Stimulated activated effector memory CD8-positive, alpha-beta T cell treated with anti-CD3 and anti-CD28 coated beads, Interleukin-12 subunit alpha, Interleukin-12 subunit beta, amount 100 ng/mL, for 72 hours (primary cell): Measurements from ENCODE around the gene DPH6.
"Not testable (repeated sequence)": the region's sequence is repeated elsewhere in the genome, so short reads cannot be mapped to it uniquely, and the experiment has no call there.

ENCODE experiments used
- ATAC-seq: fragments of 150-1000 bp; cut with Tn5 transposase; 2 replicates; pipeline ENCODE4 v1.10.0; 2021
- DNase-seq, 2 donors: peaks; one replicate each; pipeline ENCODE4 v3.0.0; 2021 to 2022; ENCODE audit warnings: low spot score in 2 of 2
- H3K27ac Mint-ChIP-seq: one replicate; pipeline ENCODE4 v1.8.0; 2022; ENCODE audit warnings: mild to moderate bottlenecking, mixed read lengths
- H3K36me3 Mint-ChIP-seq: one replicate; pipeline ENCODE4 v1.8.0; 2022; ENCODE audit warnings: mild to moderate bottlenecking, mixed read lengths
- H3K4me1 Mint-ChIP-seq: one replicate; pipeline ENCODE4 v1.8.0; 2022; ENCODE audit warnings: mixed read lengths
- H3K4me3 Mint-ChIP-seq: one replicate; pipeline ENCODE4 v1.8.0; 2022; ENCODE audit warnings: mild to moderate bottlenecking, mixed read lengths
- H3K9me3 Mint-ChIP-seq: one replicate; pipeline ENCODE4 v1.8.0; 2022; ENCODE audit warnings: mixed read lengths

DPH6 gene, protein sequence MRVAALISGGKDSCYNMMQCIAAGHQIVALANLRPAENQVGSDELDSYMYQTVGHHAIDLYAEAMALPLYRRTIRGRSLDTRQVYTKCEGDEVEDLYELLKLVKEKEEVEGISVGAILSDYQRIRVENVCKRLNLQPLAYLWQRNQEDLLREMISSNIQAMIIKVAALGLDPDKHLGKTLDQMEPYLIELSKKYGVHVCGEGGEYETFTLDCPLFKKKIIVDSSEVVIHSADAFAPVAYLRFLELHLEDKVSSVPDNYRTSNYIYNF

DNA sequence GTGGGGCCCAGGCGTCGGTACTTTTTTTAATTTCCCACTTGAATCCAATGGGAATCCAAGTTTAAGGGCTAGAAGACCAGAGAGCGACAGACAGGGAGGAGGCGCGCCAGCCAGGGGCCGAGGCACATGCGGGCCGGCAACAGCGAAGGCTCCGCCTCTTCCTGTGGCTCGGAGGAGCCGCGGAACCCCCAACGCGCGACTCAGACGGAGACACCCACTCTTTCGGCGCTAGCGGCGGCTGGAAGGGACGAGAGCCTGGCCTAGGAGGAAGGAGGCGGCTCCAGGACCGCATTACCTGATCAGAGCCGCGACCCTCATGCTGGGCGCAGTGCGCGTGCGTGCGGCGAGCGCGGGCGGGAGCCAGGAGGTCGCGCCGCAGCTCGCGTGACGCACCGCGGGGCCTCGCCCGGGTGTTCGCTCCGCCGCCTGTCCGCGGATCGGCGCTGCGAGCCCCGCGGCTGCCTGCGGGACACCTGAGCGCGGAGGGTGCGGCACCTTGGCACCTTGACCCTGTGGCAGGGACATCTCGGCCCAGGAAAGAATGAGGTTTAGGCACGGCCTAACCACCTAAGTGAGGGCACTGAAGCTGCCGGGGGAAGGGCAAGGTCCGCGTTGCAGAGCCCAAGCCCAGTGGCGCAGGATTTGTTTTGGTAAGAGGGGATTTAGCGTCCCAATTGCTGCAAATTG is at the start of gene DPH6:
Gene DPH6 (minus strand): TSS at position 342 of the 687 bp plus-strand sequence. CDS start 24 bp downstream, at position 318.
- ATAC-seq: peak; percentile 95
- Mint-ChIP-seq H3K27ac (peak within 1 kb of the TSS; percentile 99), H3K9me3 (no peaks in the 10 kb centered on the region), H3K4me3 (peak within 1 kb of the TSS; percentile 97), H3K4me1 (peaks cover 15% of the 10 kb centered on the region), H3K36me3 (peaks cover 10% of the 10 kb centered on the region)
- DNase-seq: peak; percentile 76 to 92

GRCh38 chr15:35595656-35596055 is 49.7 kb upstream of the DPH6 start:
- Mint-ChIP-seq H3K9me3 (peaks cover 7% of the 10 kb centered on the region), H3K27ac (no peak overlapping the region), H3K4me3 (no peak overlapping the region), H3K4me1 (no peaks in the 10 kb centered on the region), H3K36me3 (no peaks in the 10 kb centered on the region)
- DNase-seq (no peak), ATAC-seq (no peak)

- not testable (repeated sequence) for DNase-seq, H3K4me3 Mint-ChIP-seq, ATAC-seq, H3K9me3 Mint-ChIP-seq, H3K27ac Mint-ChIP-seq, H3K36me3 Mint-ChIP-seq, H3K4me1 Mint-ChIP-seq
These were observed 46.0 kb upstream of the DPH6 start for GRCh38 chr15:35591987-35592386.

- no peak for DNase-seq
- no peak overlapping the region for H3K4me3 Mint-ChIP-seq
These were observed 38.0 kb upstream of the DPH6 start for GRCh38 chr15:35583863-35584528.

GRCh38 chr15:35580606-35581005 is 34.6 kb upstream of the DPH6 start:
- no peak for DNase-seq
- H3K4me1 Mint-ChIP-seq: no peaks in the 10 kb centered on the region
- no peaks in the 10 kb centered on the region for H3K36me3 Mint-ChIP-seq
- ATAC-seq: no peak
- H3K27ac Mint-ChIP-seq: no peak overlapping the region
- H3K9me3 Mint-ChIP-seq: no peaks in the 10 kb centered on the region
- no peak overlapping the region for H3K4me3 Mint-ChIP-seq

More at GRCh38 chr15:35583863-35584528, 38.0 kb upstream of the DPH6 start:
- no peaks in the 10 kb centered on the region for H3K36me3 Mint-ChIP-seq
- H3K4me1 Mint-ChIP-seq: no peaks in the 10 kb centered on the region
- H3K27ac Mint-ChIP-seq: no peak overlapping the region
- no peaks in the 10 kb centered on the region for H3K9me3 Mint-ChIP-seq
- no peak for ATAC-seq

DNA sequence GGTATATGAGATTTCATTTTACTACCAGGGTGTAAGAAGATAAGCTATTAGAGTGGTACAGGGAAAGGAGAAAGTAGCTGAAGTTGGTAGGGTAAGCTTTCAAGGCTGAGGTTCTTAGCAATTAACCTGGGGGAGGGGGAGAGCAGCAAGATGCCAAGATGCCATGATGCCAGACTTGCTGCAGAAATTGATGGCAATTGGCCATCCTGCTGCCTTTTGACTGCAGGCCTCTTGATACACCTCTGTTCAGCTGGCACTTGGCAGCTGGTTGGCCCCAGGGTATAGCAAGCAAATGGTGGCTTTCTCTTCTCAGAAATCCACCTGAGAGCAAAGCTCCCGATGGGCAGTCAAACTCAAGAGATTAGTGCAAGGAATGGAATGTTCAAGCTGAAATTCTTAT is 21.4 kb upstream of the DPH6 start:
- Mint-ChIP-seq H3K36me3 (no peaks in the 10 kb centered on the region), H3K4me3 (no peak overlapping the region), H3K27ac (no peak overlapping the region), H3K4me1 (no peaks in the 10 kb centered on the region), H3K9me3 (no peaks in the 10 kb centered on the region)
- ATAC-seq (no peak), DNase-seq (no peak)

- H3K4me3 Mint-ChIP-seq: no peak overlapping the region
- H3K9me3 Mint-ChIP-seq: no peaks in the 10 kb centered on the region
- H3K27ac Mint-ChIP-seq: no peak overlapping the region
- ATAC-seq: no peak
- no peak for DNase-seq
- no peaks in the 10 kb centered on the region for H3K4me1 Mint-ChIP-seq
- no peaks in the 10 kb centered on the region for H3K36me3 Mint-ChIP-seq
These were observed 21.0 kb upstream of the DPH6 start for GRCh38 chr15:35566991-35567390.

DNA sequence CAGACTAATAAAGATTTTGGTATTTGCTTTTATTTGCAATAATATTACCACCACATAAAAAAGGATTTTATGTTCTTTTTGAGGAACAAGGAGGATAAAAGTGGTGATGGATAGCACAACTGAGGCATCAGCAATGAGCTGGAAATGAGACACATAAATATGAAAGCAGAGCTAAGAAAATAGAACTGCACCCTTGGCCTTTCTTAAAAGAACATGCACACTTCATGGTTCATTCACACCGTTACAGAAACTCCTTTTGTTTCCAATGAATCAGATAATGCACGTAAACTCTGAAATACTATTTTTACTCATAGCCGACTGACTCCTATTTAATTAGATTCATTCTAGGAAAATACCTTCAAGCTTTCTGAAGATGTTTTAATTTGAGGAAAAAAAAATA is 19.9 kb upstream of the DPH6 start:
- Mint-ChIP-seq H3K9me3 (no peaks in the 10 kb centered on the region), H3K36me3 (no peaks in the 10 kb centered on the region), H3K4me1 (no peaks in the 10 kb centered on the region), H3K27ac (no peak overlapping the region), H3K4me3 (no peak overlapping the region)
- ATAC-seq (no peak), DNase-seq (no peak)

DNA sequence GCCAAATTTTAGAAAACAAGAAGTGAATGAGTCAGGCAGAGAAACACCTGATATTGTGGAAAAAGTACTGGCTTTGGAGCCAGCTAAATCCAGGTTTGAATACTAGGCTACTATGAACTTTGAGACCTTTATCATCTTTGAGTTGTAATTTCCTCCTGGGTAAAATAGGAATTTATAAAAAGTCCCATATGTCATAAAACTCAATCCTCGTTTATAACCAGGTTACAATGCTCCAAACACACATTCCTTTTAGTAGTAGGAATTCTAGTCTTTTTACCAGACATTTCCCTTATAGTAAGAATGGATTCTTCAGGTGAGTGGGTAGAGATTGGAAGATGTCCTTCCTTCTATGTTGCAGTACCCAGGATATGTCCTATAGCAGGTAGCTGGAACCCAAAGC is 16.7 kb upstream of the DPH6 start:
- Mint-ChIP-seq H3K4me3 (no peak overlapping the region), H3K27ac (no peak overlapping the region), H3K9me3 (no peaks in the 10 kb centered on the region), H3K4me1 (no peaks in the 10 kb centered on the region), H3K36me3 (no peaks in the 10 kb centered on the region)
- ATAC-seq: no peak
- no peak for DNase-seq

DNA sequence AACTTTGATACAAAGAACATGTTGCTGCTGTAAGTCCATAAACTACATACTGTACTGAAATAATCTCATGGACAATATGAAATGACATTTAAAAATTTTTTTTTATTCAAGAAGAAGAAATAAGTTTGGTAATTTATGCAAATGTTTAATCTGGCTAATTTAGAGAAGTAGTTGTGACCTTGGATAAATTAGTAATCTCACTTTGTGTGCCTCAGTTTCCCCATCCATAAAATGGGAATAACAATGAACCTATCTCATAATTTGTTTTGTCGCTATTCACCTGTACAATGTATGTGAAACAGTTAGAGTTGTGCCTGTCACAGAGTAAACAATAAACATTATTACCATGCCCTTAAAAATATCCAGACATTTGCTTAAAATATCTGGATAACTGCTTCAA is 15.3 kb upstream of the DPH6 start:
- Mint-ChIP-seq H3K9me3 (no peaks in the 10 kb centered on the region), H3K27ac (no peak overlapping the region), H3K4me3 (no peak overlapping the region), H3K36me3 (no peaks in the 10 kb centered on the region), H3K4me1 (no peaks in the 10 kb centered on the region)
- DNase-seq: no peak
- no peak for ATAC-seq

DNA sequence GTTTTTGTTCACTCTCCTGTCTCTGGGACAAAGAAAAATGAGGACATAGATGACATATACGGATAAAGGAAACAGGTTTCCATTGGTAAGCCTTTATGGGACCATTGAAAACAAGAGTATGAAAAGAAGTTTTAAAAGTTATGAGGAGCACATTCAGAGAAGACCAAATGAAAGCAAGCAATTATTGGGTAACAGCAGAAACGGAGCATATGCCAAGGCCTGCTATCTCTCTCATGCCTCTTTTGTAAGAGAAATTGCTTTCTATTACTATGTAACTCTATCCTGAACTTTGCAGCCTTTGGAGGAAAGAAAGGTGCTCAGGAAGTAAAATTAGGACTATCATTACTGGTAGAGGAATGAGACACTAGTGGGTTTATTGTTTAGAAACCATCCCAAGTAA is 14.9 kb upstream of the DPH6 start:
- Mint-ChIP-seq H3K27ac (no peak overlapping the region), H3K9me3 (no peaks in the 10 kb centered on the region), H3K4me3 (no peak overlapping the region), H3K36me3 (no peaks in the 10 kb centered on the region), H3K4me1 (no peaks in the 10 kb centered on the region)
- ATAC-seq: no peak
- DNase-seq: no peak

GRCh38 chr15:35560258-35560657 is 14.3 kb upstream of the DPH6 start:
- H3K27ac Mint-ChIP-seq: no peak overlapping the region
- no peak for ATAC-seq
- no peaks in the 10 kb centered on the region for H3K36me3 Mint-ChIP-seq
- H3K4me1 Mint-ChIP-seq: no peaks in the 10 kb centered on the region
- H3K9me3 Mint-ChIP-seq: no peaks in the 10 kb centered on the region
- DNase-seq: no peak
- H3K4me3 Mint-ChIP-seq: no peak overlapping the region

GRCh38 chr15:35559683-35560082 is 13.7 kb upstream of the DPH6 start:
- Mint-ChIP-seq H3K4me1 (no peaks in the 10 kb centered on the region), H3K4me3 (no peak overlapping the region), H3K27ac (no peak overlapping the region), H3K9me3 (no peaks in the 10 kb centered on the region), H3K36me3 (no peaks in the 10 kb centered on the region)
- no peak for DNase-seq
- ATAC-seq: no peak

GRCh38 chr15:35557544-35557943 is 11.6 kb upstream of the DPH6 start:
- peak; percentile 68 for ATAC-seq

DNA sequence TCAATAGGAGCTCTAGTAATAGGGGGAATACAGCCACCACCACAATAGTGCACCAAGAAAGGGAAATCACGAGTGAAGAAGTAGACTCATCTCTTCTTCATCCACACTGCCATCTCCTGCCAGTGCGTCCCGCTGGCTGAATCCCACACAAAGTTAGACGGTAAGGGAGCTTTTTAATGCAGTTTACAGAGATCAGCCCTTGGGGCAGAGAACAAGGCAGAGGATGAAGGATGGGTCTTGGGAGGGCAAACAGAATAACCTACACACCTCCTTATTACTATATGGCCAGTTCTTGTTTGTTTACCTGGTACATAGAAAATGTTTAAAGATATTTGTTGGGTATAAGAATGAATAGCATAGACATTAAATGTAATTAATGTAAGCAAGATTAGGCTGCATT is 11.0 kb upstream of the DPH6 start:
- no peak overlapping the region for H3K27ac Mint-ChIP-seq
- no peak overlapping the region for H3K4me3 Mint-ChIP-seq
- H3K4me1 Mint-ChIP-seq: no peaks in the 10 kb centered on the region
- no peaks in the 10 kb centered on the region for H3K36me3 Mint-ChIP-seq
- ATAC-seq: no peak
- H3K9me3 Mint-ChIP-seq: no peaks in the 10 kb centered on the region
- no peak for DNase-seq

More at GRCh38 chr15:35557544-35557943, 11.6 kb upstream of the DPH6 start:
- no peak overlapping the region for H3K27ac Mint-ChIP-seq
- no peak for DNase-seq
- H3K36me3 Mint-ChIP-seq: no peaks in the 10 kb centered on the region
- H3K4me3 Mint-ChIP-seq: no peak overlapping the region
- H3K4me1 Mint-ChIP-seq: no peaks in the 10 kb centered on the region
- no peaks in the 10 kb centered on the region for H3K9me3 Mint-ChIP-seq

DNA sequence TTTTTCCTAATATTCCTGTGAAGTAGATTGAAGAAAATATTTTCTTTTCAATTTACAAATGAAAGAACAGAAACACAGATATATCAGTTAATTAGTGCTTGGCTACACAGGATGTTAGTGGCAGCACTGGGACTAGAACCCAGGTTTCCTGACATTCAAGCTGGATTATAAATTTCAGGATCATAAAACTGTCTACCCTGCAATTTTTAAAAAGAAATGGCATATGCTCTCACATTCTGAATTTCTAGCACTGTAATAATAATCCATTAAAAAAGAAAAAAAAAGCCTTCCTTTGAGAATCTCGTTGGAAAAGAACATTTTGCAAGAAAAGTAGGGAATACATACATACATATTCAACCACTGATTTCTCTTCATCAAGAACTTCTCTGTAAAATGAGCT is 9.3 kb upstream of the DPH6 start:
- DNase-seq (no peak), ATAC-seq (no peak)
- no peaks in the 10 kb centered on the region for H3K4me1 Mint-ChIP-seq
- no peaks in the 10 kb centered on the region for H3K36me3 Mint-ChIP-seq
- H3K4me3 Mint-ChIP-seq: no peak overlapping the region
- no peaks in the 10 kb centered on the region for H3K9me3 Mint-ChIP-seq
- H3K27ac Mint-ChIP-seq: no peak overlapping the region
